ENCODE data around the gene PTPRT. TPM values are rescaled to one million over a fixed set of nuclear protein-coding genes. Genes with fewer than 3 reads are reported as not detected.

The PTPRT gene
- total RNA-seq, 1 experiment from 2014 or later: not detected

- Histone ChIP-seq H3K36me3 (ENCODE audit: control insufficient read depth in 1 of 2, insufficient read depth in 2 of 2, low read length in 2 of 2) (no peaks in the 10 kb centered on the region), H3K9ac (ENCODE audit: low read length) (no peak overlapping the region), H3K79me2 (ENCODE audit: insufficient read depth, low read length) (no peaks in the 10 kb centered on the region), H3K9me3 (ENCODE audit: control insufficient read depth in 1 of 2, insufficient read depth in 1 of 2, low read depth in 1 of 2, low read length in 2 of 2) (peaks cover 3 to 10% of the 10 kb centered on the region in 2 experiments; a peak in 2 of 4 replicates), H3K27me3 (ENCODE audit: insufficient read depth, low read length) (no peaks in the 10 kb centered on the region), H4K20me1 (ENCODE audit: insufficient read depth) (no peaks in the 10 kb centered on the region), H3K4me1 (ENCODE audit: control insufficient read depth in 1 of 2, insufficient read depth in 2 of 2, low read length in 2 of 2) (no peaks in the 10 kb centered on the region; a peak in 1 of 4 replicates), H3K4me3 (replicated peaks in 1 of 2; ENCODE audit: low read depth in 1 of 2, low read length in 2 of 2) (no peak overlapping the region), H2AFZ (ENCODE audit: low read depth, low read length, poor library complexity, severe bottlenecking) (no peak overlapping the region), H3K27ac (ENCODE audit: low read depth, low read length) (no peak overlapping the region), H3K9me2 (ENCODE audit: insufficient read depth) (no peaks in the 10 kb centered on the region), H3K4me2 (ENCODE audit: low read length) (no peak overlapping the region)
- intact Hi-C loops (cut with micrococcal nuclease): no loop called here
- no peak for ATAC-seq
- CTCF ChIA-PET: no interaction called here
- RAD21 ChIA-PET (ENCODE audit: low non-redundant PET in 1 of 2, low total read pairs in 2 of 2, uncharacterized antibody in 2 of 2, unreplicated experiment in 2 of 2): no interaction called here
- TF ChIP-seq POLR2A (IDR thresholded peaks at IDR 0.05; ENCODE audit: borderline replicate concordance, extremely low read depth, insufficient read depth, insufficient read length): no peak
- no peak for TF ChIP-seq RAD21 (IDR thresholded peaks at IDR 0.05; ENCODE audit: low read depth)
- TF ChIP-seq EZH2phosphoT487 (IDR thresholded peaks at IDR 0.05; ENCODE audit: borderline replicate concordance): no peak
- no peak for TF ChIP-seq ELF1 (IDR thresholded peaks at IDR 0.05; ENCODE audit: borderline replicate concordance, low read depth)
- TF ChIP-seq CTCF (IDR thresholded peaks at IDR 0.05 in 2 of 3, conservative IDR thresholded peaks at IDR 0.05 in 1 of 3; ENCODE audit: borderline replicate concordance in 1 of 3, insufficient read depth in 1 of 3, low read depth in 2 of 3, low read length in 2 of 3): no peak
- TF ChIP-seq SIN3A (IDR thresholded peaks at IDR 0.05; ENCODE audit: low read depth): no peak
- TF ChIP-seq SP1 (IDR thresholded peaks at IDR 0.05; ENCODE audit: low read depth): no peak
- TF ChIP-seq ZNF274 (IDR thresholded peaks at IDR 0.05; ENCODE audit: low read depth, low read length): no peak
- TF ChIP-seq TCF7L2 (IDR thresholded peaks at IDR 0.05; ENCODE audit: borderline replicate concordance, extremely low read depth, insufficient read depth, insufficient read length): no peak
- no peak for TF ChIP-seq MAX (IDR thresholded peaks at IDR 0.05)
- TF ChIP-seq POLR2AphosphoS5 (IDR thresholded peaks at IDR 0.05; ENCODE audit: low read depth, low read length): no peak
- no peak for TF ChIP-seq EZH2 (IDR thresholded peaks at IDR 0.05)
- TF ChIP-seq FOSL1 (IDR thresholded peaks at IDR 0.05; ENCODE audit: low read depth): no peak
- TF ChIP-seq SRF (IDR thresholded peaks at IDR 0.05; ENCODE audit: low read depth): no peak
- no peak for TF ChIP-seq ZFX (IDR thresholded peaks at IDR 0.05)
- no peak for TF ChIP-seq ATF3 (IDR thresholded peaks at IDR 0.05)
- TF ChIP-seq REST (IDR thresholded peaks at IDR 0.05; ENCODE audit: low read depth): no peak
- TF ChIP-seq ZBTB33 (IDR thresholded peaks at IDR 0.05; ENCODE audit: extremely low read depth, insufficient replicate concordance, low read length): no peak
- TF ChIP-seq EGR1 (IDR thresholded peaks at IDR 0.05; ENCODE audit: low read depth): no peak
- no peak for TF ChIP-seq JUND (IDR thresholded peaks at IDR 0.05)
- POLR2A ChIA-PET: no interaction called here
- BruUV-seq (replicated peaks): no TSS peak
- no peak for DNase-seq (ENCODE audit: low read depth, low spot score)
Measured at GRCh38 chr20:42915081-42915480, 274.6 kb downstream of the PTPRT start.

Data from HCT116 (cell line).